Small intestine (tissue), 7 donors: ENCODE measurements around the gene CHRNA9. TPM values are rescaled to one million over a fixed set of nuclear protein-coding genes. Genes with fewer than 3 reads are reported as not detected.
"Not testable (repeated sequence)": the region's sequence is repeated elsewhere in the genome, so short reads cannot be mapped to it uniquely, and the experiment has no call there.

Experiments used
- DNase-seq, 2 donors: peaks; one replicate each; pipeline versions ENCODE4 v3.0.0 to v3.0.0-alpha.2; 2013
- FAIRE-seq: peaks from 2 replicates; lab custom pipeline; 2012; peaks lifted over from hg19 to GRCh38; lab: Jason Lieb, UNC
- H3K27ac ChIP-seq, 3 donors: one replicate each; pipeline ENCODE4 v1.5.1; 2013; ENCODE audit warnings: low read length in 2 of 3, mild to moderate bottlenecking in 2 of 3, control low read depth in 1 of 3, inconsistent platforms in 1 of 3, low read depth in 1 of 3, moderate library complexity in 1 of 3
- H3K27me3 ChIP-seq, 3 donors: one replicate each; pipeline ENCODE4 v1.6.1; 2013; ENCODE audit warnings: low read length in 3 of 3, inconsistent platforms in 1 of 3; ENCODE audit not compliant: control insufficient read depth in 3 of 3, insufficient read depth in 3 of 3
- H3K36me3 ChIP-seq, 3 donors: one replicate each; pipeline ENCODE4 v1.6.1; 2013; ENCODE audit warnings: low read length in 3 of 3, inconsistent platforms in 1 of 3, low read depth in 1 of 3, mild to moderate bottlenecking in 1 of 3, moderate library complexity in 1 of 3; ENCODE audit not compliant: control insufficient read depth in 3 of 3, insufficient read depth in 2 of 3
- H3K4me1 ChIP-seq, 3 donors: one replicate each; pipeline ENCODE4 v1.6.1; 2013; ENCODE audit warnings: low read length in 2 of 3, inconsistent platforms in 1 of 3, low read depth in 1 of 3, mild to moderate bottlenecking in 1 of 3, moderate library complexity in 1 of 3; ENCODE audit not compliant: control insufficient read depth in 3 of 3, insufficient read depth in 2 of 3
- H3K4me3 ChIP-seq, 3 donors: one replicate each; pipeline ENCODE4 v1.5.1; 2013; ENCODE audit warnings: low read length in 3 of 3, control low read depth in 1 of 3, inconsistent platforms in 1 of 3, low read depth in 1 of 3, mild to moderate bottlenecking in 1 of 3, moderate library complexity in 1 of 3
- H3K9me3 ChIP-seq, 2 donors: one replicate each; pipeline ENCODE4 v1.6.1; 2013; ENCODE audit warnings: low read depth in 1 of 2, low read length in 1 of 2; ENCODE audit not compliant: control insufficient read depth in 2 of 2, insufficient read depth in 1 of 2
- WGBS, 3 donors: extraction: QIAGEN DNeasy Blood & Tissue Kit; methylation state at CpG; one replicate each; pipeline ENCODE4 v1.1.7; 2013; 5-methylcytosine and 5-hydroxymethylcytosine counted together
- polyA plus RNA-seq, 4 donors: library from polyadenylated mRNA; stranded (reverse) in 3 of 4; unstranded in 1 of 4; fragments of 200-250 nt in 3 of 4; fragments of 120-200 nt in 1 of 4; gene quantifications; one replicate each; pipeline versions ENCODE4 v1.2.1 to v1.2.3, GENCODE V29; 2013
- donor health status: healthy with polysubstance abuse.
- donor health status: control.
- donor health status: control.
- donor health status: Bipolar disorder and iron deficiency.
- donor health status: healthy.

Gene CHRNA9
- polyA plus RNA-seq, 4 donors: 0.01 TPM; not detected in 2

- not testable (repeated sequence) for H3K27me3 ChIP-seq, H3K4me1 ChIP-seq, H3K9me3 ChIP-seq, H3K27ac ChIP-seq, H3K4me3 ChIP-seq, H3K36me3 ChIP-seq, FAIRE-seq, DNase-seq
Observed at GRCh38 chr4:40295030-40295429, 40.1 kb upstream of the CHRNA9 start.

DNA sequence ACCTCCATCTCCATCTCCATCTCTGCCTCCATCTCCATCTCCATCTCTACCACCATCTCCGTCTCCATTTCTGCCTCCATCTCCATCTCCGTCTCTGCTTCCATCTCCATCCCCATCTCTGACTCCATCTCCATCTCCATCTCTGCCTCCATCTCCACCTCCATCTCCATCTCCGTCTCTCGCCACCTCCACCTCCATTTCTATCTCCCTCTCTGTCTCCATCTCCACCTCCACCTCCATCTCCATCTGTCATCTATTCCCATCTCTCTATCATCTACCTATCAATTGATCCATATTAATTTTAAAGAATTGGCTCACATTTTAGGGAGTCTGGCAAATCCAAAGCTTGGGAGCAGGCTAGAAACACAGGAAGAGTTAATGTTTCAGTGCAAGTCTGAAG is 39.6 kb upstream of the CHRNA9 start:
- DNase-seq (no peak), FAIRE-seq (no peak)
- Histone ChIP-seq H3K27me3 (no peaks in the 10 kb centered on the region), H3K36me3 (no peaks in the 10 kb centered on the region), H3K27ac (no peak overlapping the region), H3K9me3 (peaks cover 3 to 7% of the 10 kb centered on the region in 2 donors), H3K4me3 (no peak overlapping the region), H3K4me1 (no peaks in the 10 kb centered on the region)
- 95 to 96% (median 96%) methylated on average over 4 of the region's 4 CpGs for WGBS, 3 donors

- Histone ChIP-seq H3K27me3 (no peaks in the 10 kb centered on the region), H3K4me3 (no peak overlapping the region), H3K9me3 (peaks cover 3 to 7% of the 10 kb centered on the region in 2 donors), H3K27ac (no peak overlapping the region), H3K36me3 (no peaks in the 10 kb centered on the region), H3K4me1 (peaks cover 0 to 3% (median 0%) of the 10 kb centered on the region in 3 donors)
- FAIRE-seq: no peak
- no peak for DNase-seq
- WGBS, 3 donors: 95 to 98% (median 96%) methylated on average over 6 of the region's 6 CpGs
Observed at GRCh38 chr4:40299126-40299525, 36.0 kb upstream of the CHRNA9 start.

- FAIRE-seq (no peak), DNase-seq (no peak)
- H3K27me3 ChIP-seq: no peaks in the 10 kb centered on the region
- no peak overlapping the region for H3K4me3 ChIP-seq
- H3K9me3 ChIP-seq: peaks cover 2 to 11% of the 10 kb centered on the region in 2 donors
- peaks cover 0 to 3% (median 0%) of the 10 kb centered on the region in 3 donors for H3K4me1 ChIP-seq
- no peak overlapping the region for H3K27ac ChIP-seq
- H3K36me3 ChIP-seq: no peaks in the 10 kb centered on the region
- 57 to 66% (median 59%) methylated on average over 3 of the region's 3 CpGs for WGBS, 3 donors
Observed at GRCh38 chr4:40299811-40300292, 35.3 kb upstream of the CHRNA9 start.

DNA sequence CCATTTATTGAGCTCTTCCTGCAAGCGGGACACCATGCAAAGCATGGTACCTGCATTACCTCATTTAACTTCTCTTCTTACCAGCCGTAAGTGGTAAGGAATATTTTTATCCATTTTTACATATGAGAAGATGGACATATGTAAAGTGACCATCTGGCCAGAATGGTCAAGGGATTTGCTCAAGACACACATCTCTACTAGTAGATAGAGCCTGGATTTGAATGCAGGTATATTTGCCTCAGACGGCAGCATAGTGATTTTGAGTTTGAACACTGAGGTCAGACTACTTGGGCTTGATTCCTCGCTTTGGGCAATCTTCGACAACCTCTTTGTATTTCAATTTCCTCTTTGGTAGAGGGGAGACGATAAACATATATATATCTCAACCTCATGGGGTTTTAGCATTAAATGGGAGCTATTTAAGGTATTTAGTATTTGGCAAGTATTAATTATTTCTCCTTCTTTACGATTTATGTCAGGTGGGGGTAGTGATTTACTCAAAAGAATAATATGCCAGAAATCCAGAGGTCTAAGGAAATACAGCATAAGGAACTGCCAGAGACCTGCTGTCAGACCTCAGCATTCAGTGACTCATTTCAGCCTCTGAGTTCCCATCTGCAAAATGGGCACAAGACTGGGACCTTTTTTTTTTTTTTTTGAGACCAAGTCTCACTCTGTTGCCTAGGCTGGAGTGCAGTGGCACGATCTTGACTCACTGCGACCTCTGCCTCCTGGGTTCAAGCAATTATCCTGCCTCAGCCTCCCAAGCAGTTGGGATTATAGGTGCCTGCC is 34.6 kb upstream of the CHRNA9 start:
- WGBS, 3 donors: 73 to 89% (median 83%) methylated on average over 9 of the region's 9 CpGs

DNA sequence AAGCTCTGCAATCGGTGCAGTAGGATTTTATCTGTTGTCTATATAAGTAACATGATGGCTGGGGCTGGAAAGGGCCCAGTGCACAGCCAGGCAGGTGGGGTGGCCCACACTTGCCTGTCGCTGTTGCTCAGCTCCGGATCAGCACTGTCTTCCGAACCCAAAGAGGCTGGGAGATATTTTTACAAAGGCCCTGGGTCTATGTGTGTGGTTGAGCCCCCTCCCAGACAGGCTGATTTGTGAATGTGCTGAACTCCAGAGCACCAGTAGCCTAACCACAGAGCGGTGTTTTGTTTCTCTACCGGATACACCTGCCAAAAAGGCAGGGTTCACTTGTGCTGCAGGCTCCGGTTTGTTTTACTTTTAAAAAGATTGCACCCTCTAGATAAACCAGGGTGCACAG is 33.5 kb upstream of the CHRNA9 start:
- H3K4me3 ChIP-seq: no peak overlapping the region
- H3K9me3 ChIP-seq: peaks cover 0 to 5% of the 10 kb centered on the region in 2 donors
- peaks cover 0 to 3% (median 0%) of the 10 kb centered on the region in 3 donors for H3K4me1 ChIP-seq
- DNase-seq (peak in 1 of 2 donors; percentile 61), FAIRE-seq (no peak)
- H3K27ac ChIP-seq: peak overlapping the region in 1 of 3 donors; percentile 73
- H3K36me3 ChIP-seq: no peaks in the 10 kb centered on the region
- no peaks in the 10 kb centered on the region for H3K27me3 ChIP-seq
- 50 to 75% (median 63%) methylated on average over 7 of the region's 7 CpGs for WGBS, 3 donors

More for the DNA sequence above, 34.6 kb upstream of the CHRNA9 start:
- Histone ChIP-seq H3K36me3 (no peaks in the 10 kb centered on the region), H3K9me3 (peaks cover 0 to 5% of the 10 kb centered on the region in 2 donors), H3K4me3 (no peak overlapping the region), H3K27me3 (no peaks in the 10 kb centered on the region), H3K4me1 (peaks cover 0 to 3% (median 0%) of the 10 kb centered on the region in 3 donors), H3K27ac (peak overlapping the region in 1 of 3 donors; percentile 73)
- DNase-seq (no peak), FAIRE-seq (no peak)

DNA sequence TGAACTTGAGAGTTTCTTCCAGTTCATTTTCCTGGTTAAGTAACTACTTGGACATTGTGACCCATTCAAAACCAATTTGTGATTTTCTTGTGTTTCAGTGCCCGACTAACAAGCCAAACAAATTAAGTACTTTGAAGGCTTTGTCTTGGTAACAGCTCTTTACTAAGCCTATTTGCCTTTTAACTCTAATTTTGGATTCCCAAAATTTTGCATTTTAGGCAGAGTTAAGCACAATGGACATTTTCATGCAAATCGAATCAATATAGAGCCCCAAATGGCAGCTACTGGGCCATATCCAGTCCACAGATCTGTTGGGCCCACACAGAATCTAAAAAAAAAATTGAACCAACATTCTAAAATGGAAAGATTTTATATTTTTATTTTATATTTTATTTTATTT is 31.4 kb upstream of the CHRNA9 start:
- Histone ChIP-seq H3K27me3 (no peaks in the 10 kb centered on the region), H3K27ac (no peak overlapping the region), H3K9me3 (peaks cover 0 to 5% of the 10 kb centered on the region in 2 donors), H3K4me1 (peaks cover 0 to 5% (median 0%) of the 10 kb centered on the region in 3 donors), H3K36me3 (no peaks in the 10 kb centered on the region), H3K4me3 (no peak overlapping the region)
- no peak for DNase-seq
- no peak for FAIRE-seq
- 92 to 94% (median 93%) methylated on average over 2 of the region's 2 CpGs for WGBS, 3 donors

DNA sequence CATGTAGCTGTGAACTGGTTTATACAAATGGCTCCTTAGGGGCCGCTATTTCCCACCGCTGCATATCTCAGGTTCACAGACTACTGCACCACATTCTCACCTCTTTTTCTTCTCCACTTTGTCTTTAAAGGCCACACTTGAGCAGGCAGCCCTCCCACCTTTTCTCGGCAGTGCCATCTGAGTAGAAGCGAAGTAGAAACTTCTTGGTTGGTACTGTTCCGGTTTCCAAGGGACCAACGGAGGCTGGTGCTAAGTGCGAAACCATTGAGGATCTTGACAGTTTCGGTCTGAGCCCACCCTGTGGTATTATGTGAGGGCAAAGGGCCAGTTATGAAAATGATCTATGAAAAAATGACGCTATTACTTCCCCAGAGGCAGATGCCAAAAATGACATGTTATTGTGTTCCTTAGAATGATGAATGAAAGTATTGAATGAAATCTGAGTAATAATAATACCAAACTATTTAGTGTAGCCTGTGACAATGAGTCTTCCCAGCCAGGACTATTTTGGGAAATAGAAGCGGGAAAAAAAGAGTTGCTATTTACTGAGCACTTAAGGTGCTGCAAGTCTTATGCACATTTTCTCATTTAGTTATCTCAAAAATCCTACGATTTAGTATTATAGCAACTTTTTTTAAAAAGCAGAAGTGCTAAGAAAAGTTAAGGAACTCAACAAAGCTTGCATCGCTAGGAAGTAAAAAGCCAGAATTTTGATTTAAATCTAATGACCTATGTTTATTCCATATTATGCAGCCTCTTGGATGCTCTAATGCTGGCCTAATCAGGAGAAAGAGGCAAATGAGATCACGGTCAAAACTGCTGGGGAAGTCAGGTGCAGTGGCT is 29.6 kb upstream of the CHRNA9 start:
- WGBS, 3 donors: 67 to 77% (median 69%) methylated on average over 13 of the region's 13 CpGs

More for the DNA sequence above, 29.6 kb upstream of the CHRNA9 start:
- Histone ChIP-seq H3K4me3 (no peak overlapping the region), H3K9me3 (peaks cover 0 to 5% of the 10 kb centered on the region in 2 donors), H3K27ac (peak overlapping the region in 1 of 3 donors; percentile 65), H3K27me3 (no peaks in the 10 kb centered on the region), H3K36me3 (no peaks in the 10 kb centered on the region), H3K4me1 (peaks cover 0 to 5% (median 0%) of the 10 kb centered on the region in 3 donors)
- no peak for DNase-seq
- no peak for FAIRE-seq
